GM23338 (cell line): ENCODE data around the gene TASP1. TPM values are rescaled to one million over a fixed set of nuclear protein-coding genes. Genes with fewer than 3 reads are reported as not detected.
A peak's percentile ranks its signal among the peaks of the same experiment; 100 is the strongest.
"Not testable (repeated sequence)": the region's sequence is repeated elsewhere in the genome, so short reads cannot be mapped to it uniquely, and the experiment has no call there.

ENCODE experiments used
- ATAC-seq: fragments of 200-7000 bp; cut with Tn5 transposase; 3 replicates; pipeline ENCODE4 v1.9.1; 2020
- DNase-seq: peaks from one replicate; pipeline ENCODE4 v3.0.0-alpha.2; 2015; ENCODE audit warnings: low spot score
- H2AFZ ChIP-seq: fragments of 200-600 bp; sonication (generic); 2 replicates; pipeline ENCODE4 v1.8.0; 2016; ENCODE audit warnings: antibody characterized with exemption, mild to moderate bottlenecking, moderate library complexity
- H3F3A ChIP-seq: fragments of 200-600 bp; sonication (generic); replicated peaks from 2 replicates; pipeline ENCODE4 v1.8.0; 2017; ENCODE audit warnings: antibody characterized with exemption, mixed run types, low read depth
- H3K27ac ChIP-seq: fragments of 200-600 bp; sonication (generic); 2 replicates; pipeline ENCODE4 v1.6.1; 2016; ENCODE audit warnings: low read depth
- H3K27me3 ChIP-seq: fragments of 200-600 bp; sonication (generic); 2 replicates; pipeline ENCODE4 v1.8.0; 2016; ENCODE audit warnings: mild to moderate bottlenecking, mixed run types, moderate library complexity; ENCODE audit not compliant: insufficient read depth
- H3K36me3 ChIP-seq: fragments of 200-600 bp; sonication (generic); 2 replicates; pipeline ENCODE4 v1.8.0; 2016; ENCODE audit warnings: mild to moderate bottlenecking; ENCODE audit not compliant: insufficient read depth
- H3K4me1 ChIP-seq: fragments of 200-600 bp; sonication (generic); 2 replicates; pipeline ENCODE4 v1.8.0; 2016; ENCODE audit warnings: mild to moderate bottlenecking, moderate library complexity; ENCODE audit not compliant: insufficient read depth
- H3K4me2 ChIP-seq: fragments of 200-600 bp; sonication (generic); 2 replicates; pipeline ENCODE4 v1.7.1; 2017; ENCODE audit warnings: mixed run types
- H3K4me3 ChIP-seq: fragments of 200-600 bp; sonication (generic); 2 replicates; pipeline ENCODE4 v1.6.1; 2016; ENCODE audit warnings: mixed run types
- H3K79me2 ChIP-seq: fragments of 200-600 bp; sonication (generic); replicated peaks from 2 replicates; pipeline ENCODE4 v1.8.0; 2017; ENCODE audit warnings: mild to moderate bottlenecking; ENCODE audit not compliant: insufficient read depth
- H3K9me2 ChIP-seq: fragments of 200-600 bp; sonication (generic); 2 replicates; pipeline ENCODE4 v1.8.0; 2017; ENCODE audit not compliant: insufficient read depth
- H4K20me1 ChIP-seq: fragments of 200-600 bp; sonication (generic); replicated peaks from 2 replicates; pipeline ENCODE4 v1.8.0; 2017; ENCODE audit warnings: mild to moderate bottlenecking; ENCODE audit not compliant: insufficient read depth
- H3K27ac Mint-ChIP-seq: 2 replicates; pipeline ENCODE4 v1.8.0; 2020; ENCODE audit warnings: inconsistent platforms, mild to moderate bottlenecking, moderate library complexity, mixed read lengths
- H3K27me3 Mint-ChIP-seq: 3 replicates; pipeline ENCODE4 v1.8.0; 2022; ENCODE audit warnings: low read depth, mild to moderate bottlenecking, moderate library complexity, mixed read lengths, inconsistent platforms; ENCODE audit not compliant: insufficient read depth, poor library complexity
- H3K36me3 Mint-ChIP-seq: 3 replicates; pipeline ENCODE4 v1.8.0; 2021; ENCODE audit warnings: low read depth, mild to moderate bottlenecking, inconsistent platforms, moderate library complexity, mixed read lengths
- H3K4me1 Mint-ChIP-seq: 3 replicates; pipeline ENCODE4 v1.8.0; 2020; ENCODE audit warnings: mild to moderate bottlenecking, inconsistent platforms, mixed read lengths
- H3K4me3 Mint-ChIP-seq: 3 replicates; pipeline ENCODE4 v1.8.0; 2021; ENCODE audit warnings: moderate library complexity, mild to moderate bottlenecking, inconsistent platforms, mixed read lengths
- H3K9me3 Mint-ChIP-seq: 3 replicates; pipeline ENCODE4 v1.8.0; 2020; ENCODE audit warnings: moderate library complexity, mild to moderate bottlenecking, inconsistent platforms, mixed read lengths
- CREB1 ChIP-seq: fragments of 250-450 bp; sonication (Bioruptor Pico); IDR thresholded peaks from 2 replicates; pipeline ENCODE4 v1.5.0; 2020; ENCODE audit warnings: low read depth, mild to moderate bottlenecking, moderate library complexity
- EZH2phosphoT487 ChIP-seq: fragments of 200-600 bp; sonication (generic); IDR thresholded peaks from one replicate; pipeline ENCODE4 v1.8.1; 2018; ENCODE audit warnings: antibody characterized with exemption; ENCODE audit not compliant: unreplicated experiment
- NANOG ChIP-seq: IDR thresholded peaks from 2 replicates; pipeline ENCODE4 v1.6.1; 2016; ENCODE audit warnings: antibody characterized with exemption, borderline replicate concordance
- polyA plus RNA-seq: library from polyadenylated mRNA; unstranded; fragments of >200 nt; fragmentation: Nextera tagmentation; extraction: Ambion mirVana; gene quantifications from 2 replicates; pipeline ENCODE4 v1.2.1, GENCODE V29; 2016
- total RNA-seq: library from RNA; depleted of rRNA; stranded (reverse); fragments of >200 nt; shearing (Covaris generic); gene quantifications from 2 replicates; pipeline ENCODE4 v1.2.3, GENCODE V29; 2014

The TASP1 gene
- total and polyA plus RNA-seq, 2 experiments from 2014 or later, result 9.7 to 9.8 TPM

- not testable (repeated sequence) for H3K79me2 ChIP-seq, H4K20me1 ChIP-seq
Observed at GRCh38 chr20:13362165-13362564, 276.6 kb downstream of the TASP1 start.

GRCh38 chr20:13358936-13359335 is 279.8 kb downstream of the TASP1 start:
- not testable (repeated sequence) for H3K4me2 ChIP-seq, H3K27ac ChIP-seq, H3K9me3 Mint-ChIP-seq, H3K36me3 Mint-ChIP-seq, H4K20me1 ChIP-seq, H2AFZ ChIP-seq, DNase-seq, H3K36me3 ChIP-seq, H3K4me3 Mint-ChIP-seq, H3K27ac Mint-ChIP-seq, H3K4me3 ChIP-seq, H3K27me3 Mint-ChIP-seq, ATAC-seq, H3K79me2 ChIP-seq, H3K27me3 ChIP-seq, H3F3A ChIP-seq
- H3K4me1 ChIP-seq, result peaks cover 38% of the 10 kb centered on the region
- peaks cover 46% of the 10 kb centered on the region for H3K4me1 Mint-ChIP-seq
- peaks cover 15% of the 10 kb centered on the region for H3K9me2 ChIP-seq

More at GRCh38 chr20:13362165-13362564, 276.6 kb downstream of the TASP1 start:
- H3K4me1 Mint-ChIP-seq, result peaks cover 28% of the 10 kb centered on the region
- not testable (repeated sequence) for H3K4me3 Mint-ChIP-seq, H3K36me3 ChIP-seq, H3K27me3 Mint-ChIP-seq, H3K4me3 ChIP-seq, H3F3A ChIP-seq, H3K9me3 Mint-ChIP-seq, H3K27me3 ChIP-seq, H3K36me3 Mint-ChIP-seq, H3K4me2 ChIP-seq, ATAC-seq, H2AFZ ChIP-seq
- 0 out of 2 replicates have a peak, but pooled peaks have one; percentile 12 for TF ChIP-seq CREB1 (CRISPR knock-in tag)
- peak; percentile 80; the same call in 1 of the 2 replicates for TF ChIP-seq NANOG
- H3K4me1 ChIP-seq, result peaks cover 16% of the 10 kb centered on the region
- peak overlapping the region; percentile 98 for H3K27ac ChIP-seq
- peak; percentile 60 for DNase-seq
- peak overlapping the region; percentile 91 for H3K27ac Mint-ChIP-seq
- peaks cover 17% of the 10 kb centered on the region for H3K9me2 ChIP-seq

- H3K27ac Mint-ChIP-seq, H3K27me3 ChIP-seq, H4K20me1 ChIP-seq, H3K9me3 Mint-ChIP-seq, H3F3A ChIP-seq, H3K4me3 ChIP-seq, H3K4me3 Mint-ChIP-seq, ATAC-seq, H3K27me3 Mint-ChIP-seq, H3K36me3 ChIP-seq, H2AFZ ChIP-seq, H3K36me3 Mint-ChIP-seq, H3K79me2 ChIP-seq, H3K9me2 ChIP-seq: not testable (repeated sequence)
- H3K4me1 ChIP-seq, result peaks cover 37% of the 10 kb centered on the region
- peak overlapping the region; percentile 94 for H3K27ac ChIP-seq
- peaks cover 51% of the 10 kb centered on the region for H3K4me1 Mint-ChIP-seq
- H3K4me2 ChIP-seq, result peak overlapping the region; percentile 7; the same call in 1 of the 2 replicates
- peak; percentile 35 for DNase-seq
- TF ChIP-seq NANOG, result peak; percentile 67
Observed at GRCh38 chr20:13357782-13358181, 280.9 kb downstream of the TASP1 start.

- Histone ChIP-seq H3K36me3 (no peaks in the 10 kb centered on the region), H3K4me2 (peak overlapping the region; percentile 7), H4K20me1 (no peaks in the 10 kb centered on the region), H2AFZ (no peak overlapping the region), H3K27ac (peak overlapping the region; percentile 94), H3K4me3 (no peak overlapping the region), H3K9me2 (peaks cover 8% of the 10 kb centered on the region), H3F3A (peaks cover 5% of the 10 kb centered on the region; the same call in 1 of the 2 replicates), H3K27me3 (no peaks in the 10 kb centered on the region), H3K79me2 (no peaks in the 10 kb centered on the region), H3K4me1 (peaks cover 33% of the 10 kb centered on the region)
- DNase-seq, result no peak
- no peak for TF ChIP-seq EZH2phosphoT487
- Mint-ChIP-seq H3K9me3 (no peaks in the 10 kb centered on the region), H3K4me3 (no peak overlapping the region), H3K36me3 (0 out of 3 replicates have a peak, but pooled peaks cover 3% of the 10 kb centered on the region), H3K4me1 (peaks cover 42% of the 10 kb centered on the region), H3K27ac (peak overlapping the region; percentile 26), H3K27me3 (peaks cover 4% of the 10 kb centered on the region)
- peak; percentile 41; the same call in 2 of the 3 replicates for ATAC-seq
Observed at GRCh38 chr20:13356591-13356990, 282.1 kb downstream of the TASP1 start.
